ENCODE results near the gene TBC1D19. TPM values are rescaled to one million over a fixed set of nuclear protein-coding genes. Genes with fewer than 3 reads are reported as not detected.

The TBC1D19 gene
- total and polyA plus RNA-seq, 9 of the 15 experiments (the other 6 are each of a cell fraction or from before 2014, with no cell fraction given), result 0.73 to 5.6 (median 3.7) TPM

DNA sequence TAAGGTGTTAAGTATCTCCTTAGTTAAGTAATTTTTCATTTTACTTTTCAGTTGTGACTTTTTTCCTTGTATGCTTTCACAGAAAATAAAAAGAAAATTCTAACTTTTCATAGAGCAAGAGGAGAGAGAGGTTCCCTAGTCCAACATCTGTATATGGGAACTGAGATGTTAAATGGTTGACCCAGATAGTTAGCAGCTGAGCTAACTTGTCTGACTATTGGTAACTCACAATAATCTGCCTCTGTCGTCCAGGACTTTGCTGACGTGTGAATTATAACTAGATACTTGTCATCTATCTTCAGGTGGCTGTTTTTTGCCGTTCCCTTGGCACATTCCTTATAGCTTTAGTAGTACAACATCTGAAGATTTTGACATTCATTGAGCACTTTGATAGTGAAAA is 29.9 kb downstream of the TBC1D19 start:
- Histone ChIP-seq H3K4me3 (no peak overlapping the region), H3K9me1 (ENCODE audit: control insufficient read depth, insufficient read depth, low read length) (no peaks in the 10 kb centered on the region), H3K36me3 (ENCODE audit: control insufficient read depth, insufficient read depth, low read length) (no peaks in the 10 kb centered on the region), H3K9ac (ENCODE audit: insufficient read depth in 1 of 2, low read depth in 2 of 2, low read length in 2 of 2) (peak overlapping the region in 1 of 2 experiments; percentile 19; a peak in 1 of 4 replicates), H3K27me3 (ENCODE audit: control insufficient read depth in 2 of 2, insufficient read depth in 2 of 2, low read length in 2 of 2) (no peaks in the 10 kb centered on the region), H3K4me1 (replicated peaks in 1 of 2; ENCODE audit: control insufficient read depth in 2 of 2, insufficient read depth in 2 of 2, low read length in 2 of 2) (peaks cover 0 to 6% of the 10 kb centered on the region in 2 experiments; a peak in 2 of 5 replicates), H4K20me1 (replicated peaks; ENCODE audit: control insufficient read depth, insufficient read depth, low read length) (no peaks in the 10 kb centered on the region), H3K27ac (ENCODE audit: extremely low read depth, low read depth, low read length) (peak overlapping the region; percentile 21), H3K9me3 (replicated peaks; ENCODE audit: control insufficient read depth, insufficient read depth, low read depth, low read length) (no peaks in the 10 kb centered on the region), H3K79me2 (ENCODE audit: control insufficient read depth, insufficient read depth, low read length) (no peaks in the 10 kb centered on the region), H3K4me2 (ENCODE audit: insufficient read depth, low read length) (no peak overlapping the region), H2AFZ (ENCODE audit: low read depth, low read length) (peak overlapping the region; percentile 70)
- intact Hi-C loops (cut with micrococcal nuclease) (no loop called here), in situ Hi-C loops (cut with MboI) (no loop called here)
- ATAC-seq, result no peak
- POLR2A ChIA-PET, result interaction anchor here (1.6 kb wide), 1 partner anchor 14 kb away, joined by 3 read pairs; no protein-coding TSS in a partner anchor
- DNase-seq (ENCODE audit: extremely low read depth in 1 of 4, low spot score in 3 of 4), result no peak
- WGBS (ENCODE audit: insufficient coverage, low coverage, missing lambda C conversion rate), result 35% methylated on average over 3 of the region's 3 CpGs
- no TSS peak for BruUV-seq (replicated peaks)
- FAIRE-seq, result no peak
- CTCF ChIA-PET (ENCODE audit: low intra/inter-chr PET ratio), result no interaction called here
- TF ChIP-seq ZNF316 (IDR thresholded peaks at IDR 0.05) (peak; percentile 33; the same call in 1 of the 2 replicates), MAFG (tag; conservative IDR thresholded peaks at IDR 0.05) (peak; percentile 33; the same call in 1 of the 2 replicates), ZNF197 (CRISPR knock-in tag; IDR thresholded peaks at IDR 0.05; ENCODE audit: low read depth) (no peak), NFE2L1 (tag; IDR thresholded peaks at IDR 0.05; ENCODE audit: borderline replicate concordance, low read depth) (no peak), GTF2E2 (tag; IDR thresholded peaks at IDR 0.05) (0 out of 2 replicates have a peak, but pooled peaks have one; percentile 35), NFATC3 (IDR thresholded peaks at IDR 0.05) (no peak), ZNF586 (CRISPR knock-in tag; conservative IDR thresholded peaks at IDR 0.05) (no peak), SMAD2 (IDR thresholded peaks at IDR 0.05; ENCODE audit: low read depth, low read length) (no peak), ZNF311 (CRISPR knock-in tag; IDR thresholded peaks at IDR 0.05) (no peak)
- TF ChIP-seq, protein P1, sequence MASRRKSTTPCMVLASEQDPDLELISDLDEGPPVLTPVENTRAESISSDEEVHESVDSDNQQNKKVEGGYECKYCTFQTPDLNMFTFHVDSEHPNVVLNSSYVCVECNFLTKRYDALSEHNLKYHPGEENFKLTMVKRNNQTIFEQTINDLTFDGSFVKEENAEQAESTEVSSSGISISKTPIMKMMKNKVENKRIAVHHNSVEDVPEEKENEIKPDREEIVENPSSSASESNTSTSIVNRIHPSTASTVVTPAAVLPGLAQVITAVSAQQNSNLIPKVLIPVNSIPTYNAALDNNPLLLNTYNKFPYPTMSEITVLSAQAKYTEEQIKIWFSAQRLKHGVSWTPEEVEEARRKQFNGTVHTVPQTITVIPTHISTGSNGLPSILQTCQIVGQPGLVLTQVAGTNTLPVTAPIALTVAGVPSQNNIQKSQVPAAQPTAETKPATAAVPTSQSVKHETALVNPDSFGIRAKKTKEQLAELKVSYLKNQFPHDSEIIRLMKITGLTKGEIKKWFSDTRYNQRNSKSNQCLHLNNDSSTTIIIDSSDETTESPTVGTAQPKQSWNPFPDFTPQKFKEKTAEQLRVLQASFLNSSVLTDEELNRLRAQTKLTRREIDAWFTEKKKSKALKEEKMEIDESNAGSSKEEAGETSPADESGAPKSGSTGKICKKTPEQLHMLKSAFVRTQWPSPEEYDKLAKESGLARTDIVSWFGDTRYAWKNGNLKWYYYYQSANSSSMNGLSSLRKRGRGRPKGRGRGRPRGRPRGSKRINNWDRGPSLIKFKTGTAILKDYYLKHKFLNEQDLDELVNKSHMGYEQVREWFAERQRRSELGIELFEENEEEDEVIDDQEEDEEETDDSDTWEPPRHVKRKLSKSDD (conservative IDR thresholded peaks at IDR 0.05; ENCODE audit: low read length), result no peak
- TF ChIP-seq, protein P2, sequence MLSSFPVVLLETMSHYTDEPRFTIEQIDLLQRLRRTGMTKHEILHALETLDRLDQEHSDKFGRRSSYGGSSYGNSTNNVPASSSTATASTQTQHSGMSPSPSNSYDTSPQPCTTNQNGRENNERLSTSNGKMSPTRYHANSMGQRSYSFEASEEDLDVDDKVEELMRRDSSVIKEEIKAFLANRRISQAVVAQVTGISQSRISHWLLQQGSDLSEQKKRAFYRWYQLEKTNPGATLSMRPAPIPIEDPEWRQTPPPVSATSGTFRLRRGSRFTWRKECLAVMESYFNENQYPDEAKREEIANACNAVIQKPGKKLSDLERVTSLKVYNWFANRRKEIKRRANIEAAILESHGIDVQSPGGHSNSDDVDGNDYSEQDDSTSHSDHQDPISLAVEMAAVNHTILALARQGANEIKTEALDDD (IDR thresholded peaks at IDR 0.05), result peak; percentile 87
